Iris pigment epithelial cell (primary cell): ENCODE data around the gene TRPV4.

Experiments used
- DNase-seq: peaks from one replicate; pipeline ENCODE4 v3.0.0-alpha.2; 2011; ENCODE audit warnings: low read depth

Gene TRPV4

DNA sequence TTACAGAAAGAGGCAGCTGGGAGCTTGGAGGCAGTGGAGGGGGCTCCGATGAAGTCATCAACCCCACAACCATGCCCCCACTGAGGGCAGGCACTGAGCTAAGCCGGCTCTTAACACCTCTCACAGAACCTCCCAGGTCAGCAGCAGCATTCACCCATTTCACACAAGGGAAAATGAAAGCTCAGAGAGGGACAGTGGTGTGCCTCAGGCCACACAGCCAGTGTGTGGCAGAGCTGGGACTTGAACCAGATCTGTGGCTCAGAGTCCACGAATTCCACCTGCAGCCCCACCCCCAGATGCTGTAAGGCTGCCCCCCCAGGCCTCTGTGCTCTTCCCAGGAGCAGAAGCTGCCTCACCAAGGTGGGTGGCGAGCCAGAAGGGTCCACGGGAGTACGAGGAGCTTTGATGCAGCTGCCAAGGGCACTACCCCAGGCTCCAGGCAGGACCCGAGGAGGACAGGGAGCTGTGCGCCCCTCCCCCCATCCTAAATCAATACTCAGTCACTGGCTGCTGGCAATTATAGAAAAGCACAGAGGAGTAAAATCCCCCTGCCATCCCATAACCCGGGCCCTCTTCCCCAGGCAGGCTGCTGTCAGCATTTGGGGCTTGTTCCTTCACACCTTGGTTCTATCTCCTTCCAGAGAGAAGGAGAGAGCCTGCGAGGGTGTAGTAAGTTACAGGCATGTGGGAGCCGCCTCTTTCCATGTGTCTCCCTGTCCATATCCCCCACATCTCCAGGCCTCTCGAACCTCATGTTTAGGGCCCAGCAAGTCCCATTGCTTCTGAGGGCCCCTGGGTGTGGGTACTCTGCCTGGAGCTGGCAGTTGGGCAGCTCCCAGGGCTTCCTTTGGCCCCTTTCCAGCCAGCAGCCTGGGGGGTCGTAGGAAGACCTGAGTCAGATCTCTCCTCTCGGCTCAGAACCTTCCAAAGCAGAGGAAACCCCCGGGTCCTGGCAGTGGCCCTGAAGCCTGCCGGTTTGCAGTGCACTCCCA, 72.0 kb downstream of the TRPV4 start:
- no peak for DNase-seq

DNA sequence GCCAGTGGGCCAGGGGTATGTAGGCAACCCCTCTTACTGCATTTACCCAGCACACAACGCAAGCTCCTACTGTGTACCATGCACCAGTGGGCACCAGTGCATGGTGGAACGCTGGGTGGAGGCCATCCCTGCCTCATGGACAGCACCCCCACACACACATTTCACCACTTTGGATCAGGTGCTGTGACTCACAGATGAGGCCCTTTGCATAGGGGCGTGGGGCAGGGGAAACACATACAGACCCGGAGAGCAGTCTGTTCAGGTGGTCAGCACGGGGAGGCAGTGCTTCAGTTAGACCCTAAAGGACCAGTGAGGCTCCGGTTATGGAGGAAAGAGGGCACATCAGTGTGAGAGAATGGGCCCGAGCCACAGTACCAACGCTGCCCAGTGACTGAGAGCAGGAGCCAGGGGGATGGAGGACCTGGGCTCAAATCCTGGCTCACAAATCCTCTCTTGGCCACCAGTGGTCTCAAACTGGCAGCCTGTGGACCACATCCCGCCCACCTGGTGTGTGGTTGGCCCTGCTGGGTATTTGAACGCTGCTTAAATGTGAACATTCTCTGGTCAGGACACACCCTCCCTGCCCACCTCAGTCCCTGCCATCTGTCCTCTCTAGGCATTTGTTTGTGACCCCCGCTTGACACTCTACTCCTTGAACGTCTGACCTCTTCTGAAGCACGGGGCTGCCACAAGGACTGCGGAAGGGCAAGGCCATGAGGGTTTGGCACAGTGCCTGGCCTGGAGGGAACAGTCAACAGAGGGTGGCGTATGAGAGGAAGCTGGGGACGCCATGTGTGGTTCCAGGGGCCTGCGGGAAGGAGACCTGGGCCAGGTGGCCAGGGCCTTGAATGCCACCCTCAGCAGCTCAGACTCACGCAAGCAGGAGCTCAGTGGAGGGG, 72.9 kb downstream of the TRPV4 start:
- no peak for DNase-seq

DNA sequence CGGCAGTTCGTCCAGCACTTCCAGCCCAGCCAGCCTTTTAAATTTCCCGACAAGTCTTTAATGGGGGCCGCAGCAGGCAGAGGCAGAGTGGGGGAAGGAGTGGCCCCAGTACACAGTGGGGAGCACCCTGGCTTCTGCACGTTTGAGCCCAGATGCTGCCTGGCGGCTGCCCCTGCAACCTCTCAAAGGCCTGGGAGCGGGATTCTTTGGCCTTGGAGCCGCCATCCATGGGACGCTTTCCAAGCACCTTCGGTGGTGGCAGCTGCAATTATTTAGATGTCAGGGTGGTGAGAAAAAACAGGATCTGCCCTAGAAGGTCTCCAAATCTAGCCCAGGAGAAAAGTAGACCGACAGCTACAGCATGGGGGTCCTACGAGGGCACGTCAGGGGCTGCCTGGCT, 73.6 kb downstream of the TRPV4 start:
- no peak for DNase-seq

DNA sequence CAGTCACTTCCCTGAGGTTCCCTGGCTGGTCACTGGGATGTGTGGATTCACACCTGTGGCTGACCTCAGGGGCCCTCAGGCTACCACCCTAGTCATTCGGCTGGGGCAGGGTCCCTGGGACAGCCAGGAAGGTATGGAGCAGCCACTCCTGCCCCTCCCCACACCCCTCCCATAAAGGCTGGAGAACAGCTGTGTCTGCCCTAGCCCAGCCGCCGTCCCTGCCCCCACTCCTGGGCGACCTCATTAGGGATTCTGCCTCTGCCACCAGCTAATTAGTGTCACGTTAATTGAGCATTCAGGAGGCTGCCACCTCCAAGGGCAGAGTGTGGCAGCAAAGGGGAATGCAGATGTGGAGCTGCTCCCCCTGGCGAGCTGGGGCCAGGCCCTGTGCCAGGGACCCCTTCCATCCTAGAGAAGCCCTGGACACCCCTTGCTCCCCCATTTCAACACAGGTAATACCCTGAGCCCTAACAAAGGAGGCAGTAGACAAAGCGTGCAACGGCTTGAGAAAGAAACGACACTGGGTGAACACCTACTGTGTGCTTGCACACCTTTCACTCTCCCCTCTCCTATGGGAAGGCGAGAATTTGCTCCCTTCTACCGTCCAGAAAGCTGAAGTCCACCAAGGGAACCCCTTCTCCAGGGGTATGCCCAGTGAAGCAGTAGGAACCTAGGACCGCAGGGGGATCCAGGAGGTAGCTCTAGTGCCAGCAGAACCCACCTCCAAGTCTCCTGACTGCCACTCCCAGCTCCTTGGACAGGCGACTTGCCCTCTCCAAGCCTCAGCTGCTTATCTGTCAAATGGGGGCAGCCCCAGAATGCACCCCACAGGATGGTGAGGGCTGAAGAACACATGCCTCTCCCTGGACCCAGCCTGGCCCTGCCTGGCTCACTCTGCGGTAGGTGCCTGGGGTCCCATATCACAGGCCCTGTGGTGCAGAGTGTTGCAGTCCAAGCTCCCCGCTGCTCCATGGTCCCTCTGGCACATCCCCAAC, 74.5 kb downstream of the TRPV4 start:
- no peak for DNase-seq

DNA sequence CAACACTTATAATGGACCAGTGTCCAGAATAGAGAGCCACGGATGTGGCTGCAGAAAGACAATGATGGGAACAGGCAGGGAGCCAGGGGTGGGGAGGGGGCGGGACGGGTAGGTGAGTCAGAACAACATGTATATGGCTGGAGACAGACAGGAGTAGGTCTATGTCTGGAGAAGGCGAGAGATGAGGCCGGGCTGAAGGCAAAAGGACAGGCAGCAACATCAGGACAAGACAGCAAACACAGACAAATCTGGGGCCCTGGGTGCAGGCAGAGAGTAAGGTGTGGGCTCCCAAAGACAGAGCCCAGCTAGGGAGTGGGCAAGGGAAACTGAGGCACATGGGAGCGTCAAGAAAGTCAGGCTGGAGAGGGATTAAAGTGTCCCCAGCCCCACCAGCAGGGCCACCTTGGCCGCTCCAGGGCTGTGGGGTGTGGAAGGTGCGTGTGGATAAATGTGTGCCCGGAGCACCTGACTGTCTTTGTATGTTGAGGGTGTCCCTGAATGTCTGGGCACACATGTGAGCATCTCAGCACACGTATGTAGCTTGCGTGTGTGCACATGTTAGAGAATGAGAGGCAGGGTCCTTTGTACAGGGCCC, 75.4 kb downstream of the TRPV4 start:
- DNase-seq = no peak

DNA sequence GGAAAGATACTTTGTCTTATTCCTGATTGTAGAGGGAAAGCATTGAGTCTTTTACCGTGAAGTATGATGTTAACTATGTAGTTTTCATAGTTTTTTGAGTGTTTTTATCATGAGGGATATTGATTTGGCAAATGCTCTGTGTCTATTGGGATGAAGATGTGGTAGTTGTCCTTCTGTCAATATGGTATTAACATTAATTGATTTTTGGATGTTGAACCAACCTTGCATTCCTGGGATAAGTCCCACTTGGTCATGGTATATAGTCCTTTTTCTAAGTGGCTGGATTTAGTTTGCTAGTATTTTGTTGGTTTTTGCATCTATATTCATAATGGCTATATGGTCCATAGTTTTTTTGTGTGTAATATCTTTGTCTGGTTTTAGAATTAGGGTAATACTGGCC, 76.7 kb downstream of the TRPV4 start:
- no peak for DNase-seq

DNA sequence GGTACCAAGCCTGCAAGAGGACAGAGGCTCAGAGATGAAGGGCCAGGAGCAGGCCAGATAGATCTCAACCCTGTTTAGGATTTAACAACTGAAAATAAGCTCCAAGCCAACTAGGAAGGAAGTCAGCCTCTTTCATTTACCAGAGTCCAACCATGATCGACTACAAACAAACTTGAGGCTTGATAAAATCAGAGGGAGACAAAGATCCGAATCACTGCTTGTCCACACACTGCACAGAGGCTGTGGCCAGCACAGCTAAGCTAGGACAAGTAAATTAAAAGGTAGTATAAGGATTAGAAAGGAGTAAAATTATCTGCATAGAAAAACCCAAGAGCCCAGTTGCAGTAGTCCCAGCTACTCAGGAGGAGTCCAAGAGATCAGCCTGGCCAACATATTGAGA, 79.2 kb downstream of the TRPV4 start:
- DNase-seq = no peak

DNA sequence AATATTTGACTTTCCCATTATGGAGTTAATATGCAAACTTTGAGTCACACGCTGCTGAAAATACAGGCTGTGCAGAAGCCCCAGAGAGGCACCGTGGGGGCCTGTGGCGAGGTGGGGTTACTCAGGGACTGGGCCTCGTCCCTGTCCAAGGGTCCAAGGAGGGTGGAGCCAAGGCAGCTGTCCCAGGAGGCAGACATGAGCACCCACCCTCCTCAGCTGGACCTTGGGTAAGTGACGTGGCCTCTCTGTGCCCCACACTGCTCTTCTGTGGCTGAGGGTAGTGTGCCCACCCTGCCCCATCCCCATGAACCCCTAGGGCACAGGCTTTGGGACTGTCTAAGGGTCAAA, 80.2 kb downstream of the TRPV4 start:
- no peak for DNase-seq

DNA sequence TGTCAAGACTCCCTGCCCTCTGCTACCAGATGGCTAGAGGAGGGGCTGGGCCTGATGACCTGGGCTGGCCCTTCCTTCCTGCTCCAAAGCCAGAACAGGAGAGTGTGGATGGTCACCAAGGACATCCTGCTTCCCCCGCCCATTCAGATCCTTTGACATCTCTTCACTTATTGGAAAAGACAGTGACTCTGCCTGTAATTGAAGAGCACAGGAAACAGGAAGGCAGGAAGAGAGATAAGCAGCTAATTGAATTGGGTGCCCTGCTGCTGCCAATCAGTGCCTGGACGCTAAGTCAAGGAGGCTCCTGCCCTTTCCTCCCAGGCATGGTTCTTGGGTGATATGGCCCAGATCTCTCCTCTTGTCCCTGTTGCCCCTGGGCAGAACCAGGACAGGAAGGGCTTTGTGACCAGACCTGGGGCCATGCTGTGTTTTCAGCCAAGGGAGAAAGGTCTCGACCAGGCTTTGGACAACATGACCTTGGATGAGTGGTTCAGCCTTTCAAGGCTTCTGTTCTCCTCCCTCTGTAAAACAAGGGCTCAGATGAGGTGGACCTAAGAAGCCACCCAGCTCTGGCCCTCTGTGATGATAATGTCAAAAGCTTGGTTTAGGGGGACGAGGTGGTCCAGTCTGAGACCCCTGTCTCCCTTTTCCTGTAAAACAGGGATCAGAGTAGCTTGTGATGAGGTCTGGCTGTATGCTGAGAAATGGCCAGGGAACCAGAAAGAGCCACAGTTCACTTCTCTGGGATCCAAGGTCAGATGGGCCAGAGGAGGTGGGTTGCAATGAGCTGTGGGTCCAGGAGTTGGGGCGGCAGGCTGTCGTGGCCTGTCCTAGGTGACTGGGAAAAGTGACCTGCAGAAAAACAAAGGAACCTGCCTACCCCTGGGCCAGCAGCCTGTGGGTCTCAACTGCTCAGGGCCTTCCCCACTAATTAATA, 80.8 kb downstream of the TRPV4 start:
- DNase-seq = no peak

DNA sequence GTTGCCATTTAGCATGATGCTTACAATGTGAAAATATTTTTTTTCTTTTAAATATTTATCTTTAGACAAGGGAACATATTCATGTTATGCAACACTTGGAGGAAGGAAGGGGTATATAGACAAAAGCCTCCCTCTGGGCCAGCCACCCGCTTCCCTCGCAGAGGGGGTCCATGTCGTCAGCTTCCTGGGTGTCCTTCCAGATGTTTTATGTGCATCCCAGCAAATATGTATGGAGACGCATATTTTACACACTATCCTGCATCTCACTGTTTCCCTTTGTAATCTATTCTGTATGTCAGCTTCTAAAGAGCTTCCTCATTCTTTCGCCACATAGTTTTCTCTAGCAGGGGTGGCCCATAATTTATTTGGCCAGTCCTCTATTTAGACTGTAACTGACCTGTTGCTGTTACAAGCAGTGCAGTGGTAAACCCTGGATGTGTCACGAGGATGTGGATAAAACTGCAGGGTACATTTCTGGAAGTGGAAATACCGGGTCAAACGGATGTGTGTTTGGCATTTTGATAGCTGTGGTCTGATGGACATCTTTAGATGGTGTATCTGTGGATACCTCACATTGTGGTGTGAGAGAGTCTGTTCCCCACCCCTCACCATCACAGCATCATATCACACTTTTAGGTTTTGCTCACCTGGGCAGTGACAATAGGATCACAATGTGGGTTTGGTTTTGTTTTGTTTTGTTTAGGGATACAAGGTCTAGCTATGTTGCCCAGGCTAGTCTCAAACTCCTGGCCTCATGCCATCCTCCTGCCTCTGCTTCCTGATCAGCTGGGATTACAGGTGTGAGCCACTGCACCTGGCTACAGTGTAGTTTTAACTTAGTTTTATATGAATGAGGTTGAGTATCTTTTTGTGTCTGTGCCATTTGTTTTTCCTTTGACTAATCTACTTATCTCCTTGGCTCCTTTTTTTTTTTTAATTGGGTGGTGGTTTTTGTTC, 87.9 kb downstream of the TRPV4 start:
- no peak for DNase-seq

DNA sequence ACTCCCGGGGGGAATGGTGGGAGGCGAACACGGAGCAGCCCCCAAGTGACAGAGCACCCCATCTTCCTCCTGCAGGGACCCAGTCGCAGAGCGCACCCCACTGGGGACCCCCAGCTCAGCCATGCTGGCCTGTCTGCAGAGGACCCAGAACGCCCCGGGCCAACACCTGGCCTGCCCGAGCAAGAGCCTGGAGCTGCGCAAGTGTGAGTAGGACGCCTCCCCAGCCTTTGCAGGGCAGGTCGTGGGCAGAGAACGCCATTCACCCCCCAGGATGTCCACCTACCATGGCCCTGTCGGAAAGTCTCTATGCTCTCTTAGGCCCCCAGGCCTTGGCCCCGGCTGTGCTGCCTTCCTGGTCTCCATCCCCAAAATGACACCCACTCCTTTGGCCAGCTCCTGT, 89.2 kb downstream of the TRPV4 start:
- DNase-seq = no peak

DNA sequence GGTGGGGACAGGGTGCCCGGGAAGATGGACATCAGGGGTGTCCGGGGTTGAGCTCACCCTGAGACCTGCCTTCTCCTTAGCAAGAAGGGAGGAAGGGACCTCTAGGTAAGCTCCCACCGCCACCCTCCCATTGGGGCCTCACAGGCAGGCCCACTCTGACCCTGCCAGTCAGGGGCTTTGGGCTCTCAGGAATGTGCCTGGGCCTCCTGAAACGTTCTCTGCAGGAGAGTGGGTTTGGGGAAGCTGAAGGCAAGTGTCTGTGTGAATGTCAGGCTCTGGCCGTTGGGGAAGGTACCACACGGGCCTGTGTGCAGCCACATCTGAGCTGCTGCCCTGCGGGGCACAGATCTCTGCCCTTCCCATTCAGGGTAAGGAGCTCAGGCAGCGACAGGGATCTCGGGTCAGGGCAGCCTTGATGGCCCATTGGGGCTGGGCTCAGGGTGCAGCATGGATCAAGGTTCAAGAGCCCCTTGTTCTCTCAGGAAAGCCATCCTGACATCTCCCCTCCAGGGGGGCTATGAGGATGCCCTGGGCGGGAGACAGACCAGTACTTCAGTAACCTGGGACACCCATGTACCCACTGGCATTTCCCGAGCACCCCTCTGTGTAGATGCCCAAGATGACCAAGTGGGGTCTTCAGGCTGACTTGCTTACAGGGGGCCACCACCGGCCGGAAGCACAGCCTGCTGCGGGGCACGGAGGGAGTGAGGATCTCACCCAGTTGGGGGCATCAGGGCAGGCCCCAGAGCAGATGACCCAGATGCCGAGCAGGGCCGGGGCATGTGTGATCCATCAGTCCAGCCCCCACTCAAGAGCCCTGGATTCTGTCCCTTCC, 89.9 kb downstream of the TRPV4 start:
- no peak for DNase-seq

DNA sequence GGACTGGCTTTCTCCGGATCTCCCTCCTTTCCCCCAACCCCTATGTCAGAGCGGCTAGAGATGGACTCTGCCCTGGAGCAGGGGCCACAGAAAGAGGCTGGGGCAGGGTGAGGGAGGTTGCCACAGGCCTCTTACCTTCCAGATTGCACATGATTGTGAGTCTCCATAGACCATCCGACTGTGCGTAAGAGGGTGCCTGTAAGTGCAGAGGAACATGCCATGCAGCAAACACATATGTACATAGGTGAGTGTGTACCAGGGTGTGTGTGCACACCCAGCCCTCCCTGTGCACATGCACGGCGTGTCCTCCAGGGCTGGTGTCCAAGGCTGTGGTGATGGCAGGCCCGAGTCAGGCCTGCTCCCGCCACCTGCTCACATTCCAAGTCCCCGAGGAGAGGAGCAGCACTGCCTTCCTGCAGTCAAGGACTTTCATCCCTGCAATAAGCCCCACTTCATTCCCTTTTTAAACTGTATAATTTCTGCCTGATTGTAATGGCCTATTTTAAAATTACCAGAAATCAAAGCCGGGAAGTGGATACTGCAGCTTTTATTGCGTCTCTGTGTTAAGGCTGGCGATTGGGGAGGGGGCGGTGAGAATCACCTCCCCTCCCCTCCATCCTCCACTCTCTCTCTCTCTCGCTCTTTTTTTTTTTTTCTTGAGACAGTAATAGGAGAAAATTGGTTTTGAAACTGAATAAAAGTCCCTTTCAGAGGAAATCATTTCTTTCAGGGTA, 91.1 kb downstream of the TRPV4 start:
- no peak for DNase-seq

DNA sequence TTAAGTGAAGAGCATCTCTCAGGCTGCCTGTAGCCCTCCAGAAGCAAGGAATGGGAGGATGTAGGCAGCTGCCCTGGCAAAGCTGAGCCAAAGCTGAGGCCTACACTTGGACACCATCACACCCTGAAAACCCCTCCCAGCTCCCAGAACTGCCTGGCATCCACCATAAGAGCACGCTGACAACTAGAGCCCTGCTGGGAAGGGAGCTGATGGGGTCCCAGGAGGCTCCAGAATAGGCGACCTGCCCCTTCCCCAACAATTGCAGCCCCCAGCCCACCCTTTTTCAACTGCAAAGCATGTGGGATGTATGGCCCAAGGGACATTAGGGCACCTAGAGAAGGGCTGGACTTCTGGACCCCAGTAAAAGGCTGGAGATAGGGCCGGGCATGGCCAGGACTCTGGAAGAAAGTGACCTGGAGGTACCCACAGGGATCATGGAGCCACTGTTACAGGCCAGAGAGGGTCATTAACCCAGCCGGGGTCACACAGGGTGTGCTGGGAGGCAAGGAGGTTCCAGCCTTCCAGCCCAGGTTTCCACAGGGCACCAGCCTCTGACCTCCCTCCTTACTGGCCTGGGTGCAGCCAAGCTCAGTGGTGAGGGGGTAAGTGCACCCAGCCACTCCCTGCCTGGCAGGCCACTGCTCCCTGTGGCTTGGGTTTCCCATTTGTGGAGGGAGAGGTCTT, 91.8 kb downstream of the TRPV4 start:
- DNase-seq = no peak

DNA sequence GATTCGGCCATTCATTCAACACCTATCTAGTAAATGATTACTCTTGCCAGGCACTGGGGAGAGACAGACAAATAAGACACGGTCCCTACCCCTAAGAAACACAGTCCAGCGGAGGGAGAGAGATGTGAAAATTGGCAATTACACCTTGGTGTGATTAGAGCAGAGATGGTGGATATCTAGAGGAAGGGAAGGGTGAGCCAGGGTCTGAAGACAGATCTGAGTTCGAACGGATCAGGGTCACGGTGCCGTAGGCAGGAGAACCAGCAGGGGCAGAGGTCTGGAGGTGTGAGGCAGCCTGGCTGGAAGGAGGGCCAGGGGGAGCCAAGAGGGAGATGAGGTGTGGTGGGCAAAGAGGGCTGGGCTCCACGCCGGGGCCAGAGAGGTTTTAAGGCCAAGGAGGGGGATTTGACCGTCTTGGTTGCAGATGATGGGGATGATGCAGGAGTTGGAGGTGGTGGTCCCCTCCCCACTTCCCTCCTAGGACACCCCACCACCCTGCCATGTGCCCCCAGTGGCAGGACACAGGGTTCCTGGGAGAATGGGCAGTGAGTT, 92.4 kb downstream of the TRPV4 start:
- no peak for DNase-seq
